ENCODE measurements around the gene OSBPL5. TPM values are rescaled to one million over a fixed set of nuclear protein-coding genes. Genes with fewer than 3 reads are reported as not detected.

Gene OSBPL5
- total RNA-seq, 1 donor from 2014 or later: 6.2 TPM

- Mint-ChIP-seq H3K4me1 (peaks cover 3% of the 10 kb centered on the region), H3K9me3 (peaks cover 22% of the 10 kb centered on the region), H3K27ac (peak overlapping the region; percentile 37), H3K36me3 (peaks cover 36% of the 10 kb centered on the region), H3K4me3 (no peak overlapping the region), H3K27me3 (ENCODE audit: insufficient read depth, low read depth) (no peaks in the 10 kb centered on the region)
- Histone ChIP-seq H3K4me3 (no peak overlapping the region), H3K79me2 (ENCODE audit: low read depth) (no peaks in the 10 kb centered on the region), H3K4me2 (no peak overlapping the region), H2AFZ (replicated peaks) (no peak overlapping the region), H3K9me3 (ENCODE audit: low read depth) (peaks cover 18% of the 10 kb centered on the region), H3K27me3 (no peaks in the 10 kb centered on the region), H3F3A (ENCODE audit: low read depth) (no peaks in the 10 kb centered on the region), H3K4me1 (no peaks in the 10 kb centered on the region), H4K20me1 (ENCODE audit: low read depth) (no peaks in the 10 kb centered on the region), H3K27ac (no peak overlapping the region), H3K9ac (no peak overlapping the region), H3K36me3 (peaks cover 8% of the 10 kb centered on the region)
- DNase-seq (ENCODE audit: low spot score): no peak
- TF ChIP-seq EZH2phosphoT487 (IDR thresholded peaks at IDR 0.05) (no peak), EZH2 (IDR thresholded peaks at IDR 0.05) (no peak)
- TF ChIP-seq, protein P1, sequence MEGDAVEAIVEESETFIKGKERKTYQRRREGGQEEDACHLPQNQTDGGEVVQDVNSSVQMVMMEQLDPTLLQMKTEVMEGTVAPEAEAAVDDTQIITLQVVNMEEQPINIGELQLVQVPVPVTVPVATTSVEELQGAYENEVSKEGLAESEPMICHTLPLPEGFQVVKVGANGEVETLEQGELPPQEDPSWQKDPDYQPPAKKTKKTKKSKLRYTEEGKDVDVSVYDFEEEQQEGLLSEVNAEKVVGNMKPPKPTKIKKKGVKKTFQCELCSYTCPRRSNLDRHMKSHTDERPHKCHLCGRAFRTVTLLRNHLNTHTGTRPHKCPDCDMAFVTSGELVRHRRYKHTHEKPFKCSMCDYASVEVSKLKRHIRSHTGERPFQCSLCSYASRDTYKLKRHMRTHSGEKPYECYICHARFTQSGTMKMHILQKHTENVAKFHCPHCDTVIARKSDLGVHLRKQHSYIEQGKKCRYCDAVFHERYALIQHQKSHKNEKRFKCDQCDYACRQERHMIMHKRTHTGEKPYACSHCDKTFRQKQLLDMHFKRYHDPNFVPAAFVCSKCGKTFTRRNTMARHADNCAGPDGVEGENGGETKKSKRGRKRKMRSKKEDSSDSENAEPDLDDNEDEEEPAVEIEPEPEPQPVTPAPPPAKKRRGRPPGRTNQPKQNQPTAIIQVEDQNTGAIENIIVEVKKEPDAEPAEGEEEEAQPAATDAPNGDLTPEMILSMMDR (IDR thresholded peaks at IDR 0.05): no peak
Measured at GRCh38 chr11:3109434-3109833, 55.7 kb downstream of the OSBPL5 start.

DNA sequence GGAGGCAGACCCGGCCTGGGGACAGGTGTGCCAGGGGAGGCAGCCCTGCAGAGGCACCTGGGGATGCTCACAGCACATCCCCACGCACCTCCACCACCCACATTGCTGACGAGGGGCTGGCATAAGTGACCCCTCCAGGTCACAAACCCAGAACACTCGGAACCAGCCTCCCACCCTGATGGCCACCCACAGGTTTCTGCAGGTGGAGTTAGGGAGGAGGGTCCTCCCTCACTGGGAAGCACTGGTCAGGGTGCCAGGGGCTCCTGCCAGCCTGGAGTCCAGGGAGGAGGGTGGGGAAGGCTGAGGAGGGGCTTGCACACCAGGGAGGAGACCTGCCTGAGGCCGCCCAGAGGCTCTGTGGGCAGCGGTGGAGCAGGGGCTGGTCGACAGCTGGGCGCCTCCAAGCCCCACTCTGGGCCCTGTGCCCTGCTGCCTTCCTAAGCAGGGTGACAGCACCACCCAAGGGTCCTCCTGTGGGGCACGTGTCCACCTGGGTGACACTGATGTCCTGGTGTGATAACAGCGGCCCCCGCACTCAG, 56.9 kb downstream of the OSBPL5 start:
- no peaks in the 10 kb centered on the region for H3F3A ChIP-seq (ENCODE audit: low read depth)
- H2AFZ ChIP-seq (replicated peaks): no peak overlapping the region
- no peak for DNase-seq (ENCODE audit: low spot score)
- no peaks in the 10 kb centered on the region for H3K27me3 ChIP-seq
- Mint-ChIP-seq H3K27ac (no peak overlapping the region), H3K36me3 (peaks cover 28% of the 10 kb centered on the region), H3K27me3 (ENCODE audit: insufficient read depth, low read depth) (no peaks in the 10 kb centered on the region), H3K4me1 (peaks cover 3% of the 10 kb centered on the region), H3K4me3 (no peak overlapping the region), H3K9me3 (peaks cover 16% of the 10 kb centered on the region)
- no peak for TF ChIP-seq EZH2phosphoT487 (IDR thresholded peaks at IDR 0.05)
- TF ChIP-seq, protein P1 (IDR thresholded peaks at IDR 0.05): no peak
- TF ChIP-seq EZH2 (IDR thresholded peaks at IDR 0.05): no peak
- peaks cover 7% of the 10 kb centered on the region for H3K9me3 ChIP-seq (ENCODE audit: low read depth)
- H3K36me3 ChIP-seq: no peaks in the 10 kb centered on the region
- no peak overlapping the region for H3K27ac ChIP-seq
- H3K4me2 ChIP-seq: no peak overlapping the region
- H4K20me1 ChIP-seq (ENCODE audit: low read depth): no peaks in the 10 kb centered on the region
- no peaks in the 10 kb centered on the region for H3K4me1 ChIP-seq
- no peak overlapping the region for H3K9ac ChIP-seq
- H3K4me3 ChIP-seq: no peak overlapping the region
- H3K79me2 ChIP-seq (ENCODE audit: low read depth): no peaks in the 10 kb centered on the region

GRCh38 chr11:3107608-3108182, 57.4 kb downstream of the OSBPL5 start:
- peaks cover 3% of the 10 kb centered on the region for H3K4me1 Mint-ChIP-seq
- Histone ChIP-seq H3K9me3 (ENCODE audit: low read depth) (peaks cover 2% of the 10 kb centered on the region), H2AFZ (replicated peaks) (no peak overlapping the region), H4K20me1 (ENCODE audit: low read depth) (no peaks in the 10 kb centered on the region), H3K27me3 (no peaks in the 10 kb centered on the region), H3K27ac (no peak overlapping the region), H3K4me3 (no peak overlapping the region), H3K9ac (no peak overlapping the region), H3K4me2 (no peak overlapping the region), H3K79me2 (ENCODE audit: low read depth) (no peaks in the 10 kb centered on the region), H3K4me1 (no peaks in the 10 kb centered on the region), H3K36me3 (no peaks in the 10 kb centered on the region), H3F3A (ENCODE audit: low read depth) (no peaks in the 10 kb centered on the region)
- H3K36me3 Mint-ChIP-seq: peaks cover 24% of the 10 kb centered on the region
- no peak overlapping the region for H3K4me3 Mint-ChIP-seq
- TF ChIP-seq, protein P1 (IDR thresholded peaks at IDR 0.05): no peak
- TF ChIP-seq EZH2phosphoT487 (IDR thresholded peaks at IDR 0.05): no peak
- no peak for DNase-seq (ENCODE audit: low spot score)
- H3K27ac Mint-ChIP-seq: no peak overlapping the region
- peaks cover 11% of the 10 kb centered on the region for H3K9me3 Mint-ChIP-seq
- H3K27me3 Mint-ChIP-seq (ENCODE audit: insufficient read depth, low read depth): no peaks in the 10 kb centered on the region
